HG02678 (cell line): Measurements from ENCODE around the gene DPP10.

Experiments used
- ATAC-seq: cut with Tn5 transposase; IDR thresholded peaks from one replicate; pipeline ENCODE4 v1.9.1; 2021; ENCODE audit warnings: mild to moderate bottlenecking, moderate library complexity; ENCODE audit not compliant: unreplicated experiment

DPP10 gene

GRCh38 chr2:115838539-115838938 lies 1396.1 kb downstream of the DPP10 start:
- no peak for ATAC-seq

DNA sequence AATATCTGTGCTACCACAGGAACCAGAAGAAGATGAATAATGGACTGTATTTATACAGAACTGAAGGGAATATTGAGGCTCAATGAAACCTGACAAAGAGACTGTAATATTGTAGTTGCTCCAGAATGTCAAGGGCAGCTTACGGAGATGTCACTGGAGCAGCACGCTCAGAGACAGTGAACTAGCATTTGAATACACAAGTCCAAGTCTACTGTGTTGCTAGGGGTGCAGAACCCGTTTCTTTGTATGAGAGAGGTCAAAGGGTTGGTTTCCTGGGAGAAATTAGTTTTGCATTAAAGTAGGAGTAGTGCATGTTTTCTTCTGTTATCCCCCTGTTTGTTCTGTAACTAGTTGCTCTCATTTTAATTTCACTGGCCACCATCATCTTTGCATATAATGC lies 1399.9 kb downstream of the DPP10 start:
- no peak for ATAC-seq

GRCh38 chr2:115848192-115848591 lies 1405.8 kb downstream of the DPP10 start:
- ATAC-seq, result no peak

DNA sequence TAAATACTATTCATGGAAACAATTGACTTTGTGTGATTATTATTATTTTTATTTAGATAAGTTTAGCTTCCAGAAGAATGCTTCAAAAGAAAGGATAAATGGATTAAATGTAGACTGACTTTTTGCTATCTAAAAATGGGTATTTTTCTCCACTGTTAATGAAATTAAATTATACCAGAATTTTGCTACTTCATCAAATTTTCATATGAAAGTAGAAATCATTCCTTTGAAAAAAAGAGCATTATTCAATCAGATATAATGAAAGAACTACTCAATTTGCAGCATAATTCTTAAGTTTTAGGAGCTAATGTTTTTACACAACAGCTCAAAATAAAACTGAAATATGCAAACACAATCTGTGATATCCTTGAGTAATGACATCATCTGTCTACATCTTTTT lies 1424.6 kb downstream of the DPP10 start:
- ATAC-seq, result no peak

DNA sequence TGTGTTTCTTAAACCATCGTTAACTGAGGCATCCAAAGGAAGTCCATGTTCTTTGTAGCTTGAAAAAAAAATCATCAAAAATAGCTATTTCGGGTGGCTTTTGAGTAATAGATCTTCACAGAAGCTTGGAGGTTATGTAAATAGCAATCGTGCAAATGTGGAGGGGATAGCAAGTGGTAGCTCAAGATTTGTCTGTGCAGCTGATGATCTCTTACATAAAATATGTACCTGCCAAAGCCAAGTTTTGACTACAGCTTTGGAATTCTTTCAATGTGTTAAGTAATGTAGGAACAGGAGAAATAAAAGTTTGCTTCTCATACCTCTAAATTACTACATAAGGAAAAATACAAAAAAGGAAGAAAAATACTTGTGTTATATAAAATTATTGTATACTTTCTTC lies 1432.0 kb downstream of the DPP10 start:
- no peak for ATAC-seq

- ATAC-seq, result no peak
These were observed 1438.1 kb downstream of the DPP10 start for GRCh38 chr2:115880558-115880957.

GRCh38 chr2:115887209-115887776 lies 1444.9 kb downstream of the DPP10 start:
- no peak for ATAC-seq
